K562 (cell line): ENCODE data around the gene UTP11.

ENCODE experiments used
- GABPB2 ChIP-seq: fragments of 250-450 bp; sonication (Bioruptor Pico); conservative IDR thresholded peaks from 2 replicates; pipeline ENCODE4 v1.5.1; 2021; ENCODE audit warnings: mild to moderate bottlenecking
- IRF1 ChIP-seq: sonication (generic); formaldehyde crosslinking; IDR thresholded peaks from 2 replicates; pipeline ENCODE4 v1.8.0; 2022; ENCODE audit warnings: missing genetic modification reagents, mild to moderate bottlenecking, borderline replicate concordance
- POLR2A ChIP-seq: fragments of 450-650 bp; conservative IDR thresholded peaks from 2 replicates; pipeline ENCODE4 v1.6.1; 2016
- TARDBP ChIP-seq: fragments of 450-650 bp; IDR thresholded peaks from 2 replicates; pipeline ENCODE4 v1.6.1; 2016
- ZNF217 ChIP-seq: sonication (generic); formaldehyde crosslinking; IDR thresholded peaks from 2 replicates; pipeline ENCODE4 v1.8.0; 2022; ENCODE audit warnings: mild to moderate bottlenecking, missing genetic modification reagents
- ZNF277 ChIP-seq: fragments of 250-450 bp; sonication (Bioruptor Pico); IDR thresholded peaks from 2 replicates; pipeline ENCODE4 v1.8.0; 2022; ENCODE audit warnings: inconsistent platforms, mild to moderate bottlenecking, moderate library complexity, borderline replicate concordance

- TF ChIP-seq POLR2A (no peak), TARDBP (no peak), IRF1 (CRISPR knock-in tag) (no peak), ZNF277 (CRISPR knock-in tag) (no peak), ZNF217 (CRISPR knock-in tag) (no peak), GABPB2 (no peak)
Observed at GRCh38 chr1:38025233-38025632, 12.7 kb downstream of the UTP11 start.
